ENCODE results near the gene MED15. TPM values are rescaled to one million over a fixed set of nuclear protein-coding genes. Genes with fewer than 3 reads are reported as not detected.

Gene MED15
- total RNA-seq, 1 donor from 2014 or later = 111 TPM

DNA sequence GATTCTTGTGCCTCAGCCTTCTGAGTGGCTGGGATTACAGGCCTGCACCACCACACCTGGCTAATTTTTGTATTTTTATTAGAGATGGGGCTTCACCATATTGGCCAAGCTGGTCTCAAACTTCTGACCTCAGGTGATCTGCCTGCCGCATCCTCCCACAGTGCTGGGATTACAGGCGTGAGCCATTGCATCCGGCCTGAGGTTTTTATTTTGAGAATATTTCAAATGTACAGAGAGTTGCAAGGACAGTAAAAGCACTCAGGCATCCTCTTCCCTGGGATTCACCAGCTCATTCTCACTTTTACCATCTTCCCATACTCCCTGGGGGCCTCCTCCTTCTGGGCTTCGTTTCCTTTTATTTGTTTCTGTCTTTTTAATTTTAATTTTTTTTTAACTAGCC lies 12.1 kb downstream of the MED15 start:
- peak overlapping the region; percentile 78 for H3K27ac Mint-ChIP-seq (ENCODE audit: unreplicated experiment)
- DNase-seq (ENCODE audit: low spot score) = no peak
- TF ChIP-seq CTCF (IDR thresholded peaks at IDR 0.05) = no peak
- no peaks in the 10 kb centered on the region for H3K27me3 Mint-ChIP-seq (ENCODE audit: low read depth)
- H3K9me3 Mint-ChIP-seq (ENCODE audit: low read depth) = no peaks in the 10 kb centered on the region
- peaks cover 5% of the 10 kb centered on the region for H3K36me3 Mint-ChIP-seq (ENCODE audit: low read depth)
- no peak overlapping the region for H3K4me3 Mint-ChIP-seq (ENCODE audit: unreplicated experiment)
- H3K4me1 Mint-ChIP-seq (ENCODE audit: low read depth) = peaks cover 65% of the 10 kb centered on the region

- H3K27ac Mint-ChIP-seq (ENCODE audit: unreplicated experiment) = peak overlapping the region; percentile 78
- no peak for TF ChIP-seq CTCF (IDR thresholded peaks at IDR 0.05)
- peaks cover 64% of the 10 kb centered on the region for H3K4me1 Mint-ChIP-seq (ENCODE audit: low read depth)
- no peak for DNase-seq (ENCODE audit: low spot score)
- H3K9me3 Mint-ChIP-seq (ENCODE audit: low read depth) = no peaks in the 10 kb centered on the region
- H3K27me3 Mint-ChIP-seq (ENCODE audit: low read depth) = no peaks in the 10 kb centered on the region
- no peak overlapping the region for H3K4me3 Mint-ChIP-seq (ENCODE audit: unreplicated experiment)
- H3K36me3 Mint-ChIP-seq (ENCODE audit: low read depth) = peaks cover 4% of the 10 kb centered on the region
Observed at GRCh38 chr22:20520093-20520511, 12.7 kb downstream of the MED15 start.

GRCh38 chr22:20522134-20523004 lies 15.0 kb downstream of the MED15 start:
- peaks cover 69% of the 10 kb centered on the region for H3K4me1 Mint-ChIP-seq (ENCODE audit: low read depth)

GRCh38 chr22:20523086-20523983 lies 15.9 kb downstream of the MED15 start:
- peaks cover 68% of the 10 kb centered on the region for H3K4me1 Mint-ChIP-seq (ENCODE audit: low read depth)
- peak overlapping the region; percentile 88 for H3K27ac Mint-ChIP-seq (ENCODE audit: unreplicated experiment)

More at GRCh38 chr22:20522134-20523004, 15.0 kb downstream of the MED15 start:
- H3K27ac Mint-ChIP-seq (ENCODE audit: unreplicated experiment) = peak overlapping the region; percentile 86
- H3K9me3 Mint-ChIP-seq (ENCODE audit: low read depth) = no peaks in the 10 kb centered on the region
- H3K4me3 Mint-ChIP-seq (ENCODE audit: unreplicated experiment) = no peak overlapping the region
- peaks cover 7% of the 10 kb centered on the region for H3K36me3 Mint-ChIP-seq (ENCODE audit: low read depth)
- no peak for TF ChIP-seq CTCF (IDR thresholded peaks at IDR 0.05)
- DNase-seq (ENCODE audit: low spot score) = peak; percentile 39
- no peaks in the 10 kb centered on the region for H3K27me3 Mint-ChIP-seq (ENCODE audit: low read depth)

More at GRCh38 chr22:20523086-20523983, 15.9 kb downstream of the MED15 start:
- H3K36me3 Mint-ChIP-seq (ENCODE audit: low read depth) = peaks cover 9% of the 10 kb centered on the region
- H3K4me3 Mint-ChIP-seq (ENCODE audit: unreplicated experiment) = no peak overlapping the region
- TF ChIP-seq CTCF (IDR thresholded peaks at IDR 0.05) = no peak
- no peaks in the 10 kb centered on the region for H3K9me3 Mint-ChIP-seq (ENCODE audit: low read depth)
- H3K27me3 Mint-ChIP-seq (ENCODE audit: low read depth) = no peaks in the 10 kb centered on the region
- no peak for DNase-seq (ENCODE audit: low spot score)
